ENCODE data around the gene TMEM259. TPM values are rescaled to one million over a fixed set of nuclear protein-coding genes. Genes with fewer than 3 reads are reported as not detected.

The TMEM259 gene
- total and polyA plus RNA-seq, 9 of the 15 experiments (the other 6 are each of a cell fraction or from before 2014, with no cell fraction given), result 0.52 to 231 (median 63.6) TPM

GRCh38 chr19:1064661-1065605, 44.0 kb upstream of the TMEM259 start:
- no peaks in the 10 kb centered on the region for H3K27me3 ChIP-seq (ENCODE audit: control insufficient read depth in 2 of 2, insufficient read depth in 2 of 2, low read length in 2 of 2)
- FAIRE-seq (no peak), DNase-seq (ENCODE audit: extremely low read depth in 1 of 4, low spot score in 3 of 4) (peak in 1 of 4 experiments; percentile 72), ATAC-seq (peak; percentile 71)
- H3K4me3 ChIP-seq, result no peak overlapping the region
- no peaks in the 10 kb centered on the region for H4K20me1 ChIP-seq (replicated peaks; ENCODE audit: control insufficient read depth, insufficient read depth, low read length)
- WGBS (ENCODE audit: insufficient coverage, low coverage, missing lambda C conversion rate), result 57% methylated on average over 34 of the region's 60 CpGs
- BruUV-seq (replicated peaks), result no TSS peak
- H3K9ac ChIP-seq (ENCODE audit: insufficient read depth in 1 of 2, low read depth in 2 of 2, low read length in 2 of 2), result peak overlapping the region in 1 of 2 experiments; percentile 85; a peak in 2 of 4 replicates
- intact Hi-C loops (cut with micrococcal nuclease), result no loop called here
- ChIA-PET CTCF (ENCODE audit: low intra/inter-chr PET ratio) (no interaction called here), POLR2A (interaction anchor here (1.3 to 1.5 kb wide), 2 partner anchors 11 to 18 kb away, joined by 3 to 5 read pairs; no protein-coding TSS in a partner anchor)
- in situ Hi-C loops (cut with MboI), result no loop called here
- H3K9me1 ChIP-seq (ENCODE audit: control insufficient read depth, insufficient read depth, low read length), result no peaks in the 10 kb centered on the region
- H3K36me3 ChIP-seq (ENCODE audit: control insufficient read depth, insufficient read depth, low read length), result peaks cover 19% of the 10 kb centered on the region; the same call in 2 of the 3 replicates
- H3K27ac ChIP-seq (ENCODE audit: extremely low read depth, low read depth, low read length), result no peak overlapping the region
- no peaks in the 10 kb centered on the region for H3K9me3 ChIP-seq (replicated peaks; ENCODE audit: control insufficient read depth, insufficient read depth, low read depth, low read length)
- H3K4me1 ChIP-seq (replicated peaks in 1 of 2; ENCODE audit: control insufficient read depth in 2 of 2, insufficient read depth in 2 of 2, low read length in 2 of 2), result peaks cover 9 to 80% of the 10 kb centered on the region in 2 experiments
- H3K4me2 ChIP-seq (ENCODE audit: insufficient read depth, low read length), result peak overlapping the region; percentile 1; the same call in 1 of the 2 replicates
- H2AFZ ChIP-seq (ENCODE audit: low read depth, low read length), result no peak overlapping the region
- no peaks in the 10 kb centered on the region for H3K79me2 ChIP-seq (ENCODE audit: control insufficient read depth, insufficient read depth, low read length)
- peak; percentile 33; the same call in 1 of the 2 replicates for TF ChIP-seq ZNF143 (CRISPR knock-in tag; IDR thresholded peaks at IDR 0.05)
- peak; percentile 78 to 81 for TF ChIP-seq NRF1 (conservative IDR thresholded peaks at IDR 0.05 in 1 of 2, IDR thresholded peaks at IDR 0.05 in 1 of 2)
- no peak for TF ChIP-seq ZNF695 (CRISPR knock-in tag; IDR thresholded peaks at IDR 0.05)
- peak; percentile 12 for TF ChIP-seq PCBP1 (IDR thresholded peaks at IDR 0.05; ENCODE audit: low read depth, low read length, poor library complexity, severe bottlenecking)
- peak; percentile 59 for TF ChIP-seq CXXC5 (CRISPR knock-in tag; IDR thresholded peaks at IDR 0.05)
- no peak for TF ChIP-seq GATAD2B (IDR thresholded peaks at IDR 0.05; ENCODE audit: borderline replicate concordance)
- TF ChIP-seq BCOR (IDR thresholded peaks at IDR 0.05), result no peak
- TF ChIP-seq CCNT2 (IDR thresholded peaks at IDR 0.05; ENCODE audit: borderline replicate concordance, extremely low read depth, insufficient read length, low read depth, low read length), result peak; percentile 34
- TF ChIP-seq ZNF354B (CRISPR knock-in tag; IDR thresholded peaks at IDR 0.05), result no peak
- peak; percentile 28 for TF ChIP-seq HMGN3 (IDR thresholded peaks at IDR 0.05; ENCODE audit: borderline replicate concordance, extremely low read depth, insufficient read length, low read depth, low read length)
- no peak; the same call in 1 of the 2 replicates for TF ChIP-seq ZBTB2 (IDR thresholded peaks at IDR 0.05)
- TF ChIP-seq MBD2 (IDR thresholded peaks at IDR 0.05; ENCODE audit: borderline replicate concordance, low read depth), result 0 out of 2 replicates have a peak, but pooled peaks have one; percentile 18
- no peak for TF ChIP-seq PREB (CRISPR knock-in tag; IDR thresholded peaks at IDR 0.05)
- TF ChIP-seq MLX (CRISPR knock-in tag; conservative IDR thresholded peaks at IDR 0.05), result no peak
- no peak for TF ChIP-seq HEY1 (CRISPR knock-in tag; IDR thresholded peaks at IDR 0.05; ENCODE audit: borderline replicate concordance)
